SH-SY5Y (cell line): ENCODE measurements around the gene CAPN11.

Experiments
- GATA2 ChIP-seq: IDR thresholded peaks from 2 replicates; pipeline ENCODE4 v1.6.1; 2011; ENCODE audit warnings: mild to moderate bottlenecking, low read depth, low read length
- GATA3 ChIP-seq: IDR thresholded peaks from 2 replicates; pipeline ENCODE4 v1.6.1; 2011; ENCODE audit warnings: low read depth, mild to moderate bottlenecking, low read length, moderate library complexity

DNA sequence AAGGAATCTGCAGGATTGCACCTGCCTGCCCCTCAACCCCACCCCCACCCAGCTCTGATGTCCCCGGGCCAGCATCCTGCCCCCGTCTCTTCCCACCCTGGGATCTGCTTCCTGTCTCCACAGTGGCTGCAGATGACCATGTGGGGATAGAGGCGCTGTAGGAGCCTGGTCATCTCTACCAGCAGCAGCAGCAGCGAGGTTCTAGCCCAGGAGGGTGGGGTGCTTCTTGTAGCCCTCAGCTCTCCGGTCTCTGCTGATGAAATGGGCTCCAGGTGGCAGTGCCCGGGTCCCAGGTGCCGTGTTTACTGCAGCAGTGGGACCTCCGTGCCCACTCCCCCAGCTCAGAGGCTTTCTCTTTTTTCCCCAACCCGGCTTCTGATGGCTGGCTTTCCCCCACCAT, 25.2 kb downstream of the CAPN11 start:
- TF ChIP-seq GATA3 (no peak), GATA2 (no peak)
